Renal pelvis (tissue), 12 donors: ENCODE measurements around the gene RAB8B. TPM values are rescaled to one million over a fixed set of nuclear protein-coding genes. Genes with fewer than 3 reads are reported as not detected.

Experiments used
- DNase-seq: peaks from one replicate; pipeline ENCODE4 v3.0.0-alpha.2; 2013
- long read RNA-seq, 16 experiments: transcript quantifications; one replicate each; lab custom pipeline, GENCODE V29; 2026
- polyA plus RNA-seq, 3 donors: library from polyadenylated mRNA; unstranded; fragments of 120-200 nt; gene quantifications; one replicate each; pipeline ENCODE4 v1.2.1, GENCODE V29; 2013; ENCODE audit not compliant: insufficient read length in 3 of 3

Gene RAB8B
- 10 to 100 TPM; 24.8 to 31.6 (median 29.3) TPM for polyA plus RNA-seq
- long read RNA-seq, donor 1, full-length matches to known transcripts = 4 of 4 reads
- long read RNA-seq, donor 1, partial matches to known transcripts = 0 of 4 reads
- long read RNA-seq, donor 1, other reads (novel, unspliced or antisense) = 0 of 4 reads
- long read RNA-seq, donor 2, full-length matches to known transcripts = 4 of 4 reads
- long read RNA-seq, donor 2, partial matches to known transcripts = 0 of 4 reads
- long read RNA-seq, donor 2, other reads (novel, unspliced or antisense) = 0 of 4 reads
- long read RNA-seq, donor 3, full-length matches to known transcripts = 9 of 9 reads
- long read RNA-seq, donor 3, partial matches to known transcripts = 0 of 9 reads
- long read RNA-seq, donor 3, other reads (novel, unspliced or antisense) = 0 of 9 reads
- long read RNA-seq, donor 4, full-length matches to known transcripts = 4 of 4 reads
- long read RNA-seq, donor 4, partial matches to known transcripts = 0 of 4 reads
- long read RNA-seq, donor 4, other reads (novel, unspliced or antisense) = 0 of 4 reads
- long read RNA-seq, donor 5, full-length matches to known transcripts = 3 of 3 reads
- long read RNA-seq, donor 5, partial matches to known transcripts = 0 of 3 reads
- long read RNA-seq, donor 5, other reads (novel, unspliced or antisense) = 0 of 3 reads
- long read RNA-seq, donor 6, full-length matches to known transcripts = 7 of 7 reads
- long read RNA-seq, donor 6, partial matches to known transcripts = 0 of 7 reads
- long read RNA-seq, donor 6, other reads (novel, unspliced or antisense) = 0 of 7 reads
- long read RNA-seq, donor 7, full-length matches to known transcripts = 11 of 11 reads
- long read RNA-seq, donor 7, partial matches to known transcripts = 0 of 11 reads
- long read RNA-seq, donor 7, other reads (novel, unspliced or antisense) = 0 of 11 reads
- long read RNA-seq, donor 8, full-length matches to known transcripts = 8 of 8 reads
- long read RNA-seq, donor 8, partial matches to known transcripts = 0 of 8 reads
- long read RNA-seq, donor 8, other reads (novel, unspliced or antisense) = 0 of 8 reads
- long read RNA-seq, donor 9, full-length matches to known transcripts = 9 of 9 reads
- long read RNA-seq, donor 9, partial matches to known transcripts = 0 of 9 reads
- long read RNA-seq, donor 9, other reads (novel, unspliced or antisense) = 0 of 9 reads
- long read RNA-seq, donor 10, full-length matches to known transcripts = 11 of 11 reads
- long read RNA-seq, donor 10, partial matches to known transcripts = 0 of 11 reads
- long read RNA-seq, donor 10, other reads (novel, unspliced or antisense) = 0 of 11 reads
- long read RNA-seq, donor 11, full-length matches to known transcripts = 7 of 7 reads
- long read RNA-seq, donor 11, partial matches to known transcripts = 0 of 7 reads
- long read RNA-seq, donor 11, other reads (novel, unspliced or antisense) = 0 of 7 reads
- long read RNA-seq, donor 12, full-length matches to known transcripts = 11 of 11 reads
- long read RNA-seq, donor 12, partial matches to known transcripts = 0 of 11 reads
- long read RNA-seq, donor 12, other reads (novel, unspliced or antisense) = 0 of 11 reads
- long read RNA-seq, donor 13, full-length matches to known transcripts = 3 of 3 reads
- long read RNA-seq, donor 13, partial matches to known transcripts = 0 of 3 reads
- long read RNA-seq, donor 13, other reads (novel, unspliced or antisense) = 0 of 3 reads
- long read RNA-seq, donor 14 = 0 reads
- long read RNA-seq, donor 15 = 0 reads
- long read RNA-seq, donor 16, full-length matches to known transcripts = 10 of 10 reads
- long read RNA-seq, donor 16, partial matches to known transcripts = 0 of 10 reads
- long read RNA-seq, donor 16, other reads (novel, unspliced or antisense) = 0 of 10 reads

DNA sequence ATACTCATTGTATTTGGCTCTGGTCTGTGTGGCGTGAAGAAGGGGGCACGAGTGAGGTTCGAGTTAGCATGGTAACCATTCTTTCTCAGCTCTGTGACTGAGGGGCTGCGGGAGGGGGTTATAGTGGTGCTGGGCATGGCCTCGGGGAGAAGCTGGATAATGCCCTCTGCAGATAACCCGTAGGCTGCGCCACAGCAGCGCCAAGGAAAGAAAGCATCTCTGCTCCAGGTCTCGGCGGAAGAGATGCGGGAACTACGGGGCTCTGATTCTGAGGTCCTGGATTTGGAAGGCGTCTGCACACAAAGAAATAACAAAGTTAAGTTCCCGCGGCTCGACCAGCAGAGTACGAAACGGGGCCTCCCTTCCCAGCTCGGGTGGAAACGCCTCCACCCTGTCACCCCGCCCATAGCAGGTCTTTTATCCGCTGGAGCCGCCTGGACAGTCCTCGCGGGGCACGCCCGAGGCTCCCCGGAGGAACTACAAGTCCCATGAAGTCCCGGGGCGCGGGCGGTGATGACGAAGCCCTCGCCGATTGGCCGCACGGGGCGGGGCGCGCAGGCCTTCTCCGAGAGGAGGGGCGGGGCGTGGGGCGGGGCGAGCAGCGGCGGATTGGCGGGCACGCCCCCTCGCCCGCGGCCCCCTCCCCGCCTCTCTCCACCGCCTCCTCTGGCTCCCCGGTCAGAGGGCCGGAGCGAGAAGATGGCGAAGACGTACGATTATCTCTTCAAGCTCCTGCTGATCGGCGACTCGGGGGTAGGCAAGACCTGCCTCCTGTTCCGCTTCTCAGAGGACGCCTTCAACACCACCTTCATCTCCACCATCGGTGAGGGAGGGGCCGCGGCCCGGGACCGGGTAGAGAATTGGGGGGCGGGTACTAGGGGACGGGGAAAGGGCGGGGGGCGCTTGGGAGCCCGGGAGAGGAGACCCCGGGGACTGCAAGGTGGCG is at the start of gene RAB8B:
TSS of gene RAB8B (plus strand) at position 681 of the 946 bp plus-strand sequence. CDS start at position 700, 19 bp downstream.
- DNase-seq = peak; percentile 96

DNA sequence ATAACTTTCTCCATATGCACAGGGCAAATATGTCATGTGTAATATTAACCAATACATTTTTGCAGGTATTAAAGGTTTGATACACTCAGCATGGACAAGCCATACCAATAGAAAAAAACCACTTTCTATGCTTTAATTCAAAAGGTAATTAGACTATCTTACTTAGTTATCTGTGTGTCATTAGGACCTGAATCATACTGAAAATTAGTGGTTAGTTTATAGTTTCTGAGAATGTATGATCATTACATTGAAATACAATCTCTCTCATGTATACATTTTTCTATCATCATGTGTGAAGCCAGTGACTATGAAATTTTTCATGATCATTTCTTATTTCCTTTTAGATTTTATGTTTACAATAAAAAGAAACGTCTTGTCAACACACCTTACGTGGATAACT is 48.5 kb upstream of the RAB8B start:
- DNase-seq = no peak

DNA sequence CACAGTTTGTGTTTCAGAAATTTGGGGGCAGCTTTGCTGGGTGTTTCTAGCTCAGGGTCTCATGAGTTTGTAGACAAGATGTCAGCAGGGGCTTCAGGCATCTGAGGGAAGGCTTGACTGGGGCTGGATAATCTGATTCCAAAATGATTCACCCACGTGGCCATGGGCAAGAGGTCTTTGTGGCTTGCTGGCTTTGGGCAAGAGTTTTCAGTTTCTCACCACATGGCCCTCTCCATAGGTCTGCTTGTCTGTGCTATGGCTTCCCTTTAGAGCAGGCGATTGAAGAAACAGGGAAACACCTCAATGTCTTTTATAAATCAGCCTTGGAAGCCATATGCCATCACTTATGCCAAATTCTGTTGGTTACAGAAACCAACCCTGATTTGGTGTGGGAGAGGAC is 44.0 kb upstream of the RAB8B start:
- no peak for DNase-seq

DNA sequence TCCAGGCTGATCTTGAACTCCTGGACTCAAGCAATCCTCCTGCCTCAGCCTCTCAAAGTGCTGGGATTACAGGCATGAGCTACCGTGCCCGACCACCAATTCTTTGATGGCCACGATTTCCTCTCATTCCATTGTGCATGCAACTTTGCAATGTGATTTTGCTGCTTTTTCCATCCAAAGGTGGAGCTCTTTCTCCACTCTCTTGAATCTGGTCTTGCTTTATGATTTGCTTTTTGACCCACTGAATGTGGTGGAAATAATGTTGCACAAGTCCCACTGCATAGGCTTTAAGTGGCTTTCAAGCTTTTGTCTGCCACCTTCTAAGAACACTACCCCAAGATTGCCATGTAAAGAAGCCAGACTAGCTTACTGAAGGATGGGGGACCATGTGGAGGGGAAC is 42.7 kb upstream of the RAB8B start:
- DNase-seq = no peak

DNA sequence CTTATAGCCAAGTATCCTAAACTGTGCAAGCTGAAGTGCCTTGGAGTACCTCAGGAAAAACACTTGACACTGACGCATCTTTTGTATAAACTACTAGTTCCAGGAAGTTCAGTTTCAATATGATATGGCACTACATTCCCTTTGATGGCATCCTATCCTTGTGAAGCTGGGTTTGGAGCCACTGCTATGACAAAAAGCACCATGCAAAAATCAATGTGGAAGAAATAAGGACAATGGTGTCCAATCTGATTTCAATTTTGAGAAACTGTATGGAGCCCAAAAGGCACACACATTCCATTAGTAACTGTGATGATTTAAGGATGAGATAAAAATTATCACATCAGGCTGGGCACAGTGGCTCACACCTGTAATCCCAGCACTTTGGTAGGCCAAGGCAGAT is 37.7 kb upstream of the RAB8B start:
- no peak for DNase-seq

DNA sequence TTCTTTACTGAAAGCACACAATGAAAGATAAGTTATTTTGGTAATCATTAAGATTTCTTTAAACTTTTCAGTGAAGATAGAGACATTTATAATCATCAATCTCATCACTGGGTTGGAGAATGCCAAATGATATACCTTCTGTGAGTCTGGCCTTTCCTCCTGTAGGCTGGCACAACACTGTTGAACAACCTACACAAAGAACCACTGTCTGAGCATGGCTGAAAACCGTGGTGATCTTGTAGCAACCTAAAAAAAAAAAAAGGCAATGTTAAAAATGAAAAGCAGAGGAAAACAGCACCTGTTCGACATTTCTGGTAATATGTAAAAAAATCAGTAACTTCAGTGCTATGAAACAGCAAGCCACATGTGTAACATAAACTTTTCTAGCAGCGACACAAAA is 33.9 kb upstream of the RAB8B start:
- DNase-seq = no peak

DNA sequence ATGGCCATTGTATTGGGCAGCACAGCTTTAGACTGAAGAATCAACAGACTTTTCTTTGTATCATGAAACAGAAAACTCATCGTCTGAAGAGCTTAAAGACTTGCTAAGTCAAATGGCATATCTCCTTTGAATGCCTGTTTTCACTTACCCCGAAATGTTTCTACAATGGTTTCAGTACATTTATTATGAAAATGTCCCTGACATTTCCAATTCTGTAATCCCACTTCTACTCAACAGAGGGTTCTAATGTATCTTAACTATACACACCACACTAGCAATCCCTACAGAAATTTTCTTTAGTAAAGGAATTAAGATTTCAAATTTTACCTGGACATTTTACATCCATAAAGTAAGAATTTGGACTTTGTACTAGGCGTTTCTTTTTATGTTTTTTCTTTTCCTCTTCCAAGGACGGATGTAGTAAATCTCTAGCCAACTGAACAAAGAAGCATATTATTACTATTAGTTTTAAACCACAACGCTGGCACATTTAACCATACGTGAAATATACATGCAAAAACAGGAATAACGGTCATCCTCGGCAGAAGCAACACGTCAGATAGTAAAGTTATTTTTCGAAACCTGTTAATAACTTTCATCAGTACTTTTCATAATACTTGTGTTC is 33.2 kb upstream of the RAB8B start:
- no peak for DNase-seq

DNA sequence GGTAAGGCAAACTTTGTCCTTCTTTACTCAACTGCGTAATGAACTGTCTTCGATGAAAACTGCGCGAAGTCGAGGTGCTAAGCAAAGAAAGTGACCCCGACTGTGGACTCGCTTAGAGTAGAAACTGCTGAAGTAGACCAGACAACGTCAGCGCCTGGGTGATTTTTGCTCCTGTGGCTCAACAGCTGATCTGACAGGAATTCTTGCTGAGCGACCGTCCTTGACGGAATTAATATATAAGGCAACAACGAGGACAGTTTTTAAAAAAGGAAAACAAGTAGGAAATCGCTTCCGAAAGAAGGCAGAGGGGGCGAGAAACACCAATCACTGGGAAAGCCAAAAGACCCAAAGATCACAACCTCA is 32.7 kb upstream of the RAB8B start:
- peak; percentile 61 for DNase-seq

DNA sequence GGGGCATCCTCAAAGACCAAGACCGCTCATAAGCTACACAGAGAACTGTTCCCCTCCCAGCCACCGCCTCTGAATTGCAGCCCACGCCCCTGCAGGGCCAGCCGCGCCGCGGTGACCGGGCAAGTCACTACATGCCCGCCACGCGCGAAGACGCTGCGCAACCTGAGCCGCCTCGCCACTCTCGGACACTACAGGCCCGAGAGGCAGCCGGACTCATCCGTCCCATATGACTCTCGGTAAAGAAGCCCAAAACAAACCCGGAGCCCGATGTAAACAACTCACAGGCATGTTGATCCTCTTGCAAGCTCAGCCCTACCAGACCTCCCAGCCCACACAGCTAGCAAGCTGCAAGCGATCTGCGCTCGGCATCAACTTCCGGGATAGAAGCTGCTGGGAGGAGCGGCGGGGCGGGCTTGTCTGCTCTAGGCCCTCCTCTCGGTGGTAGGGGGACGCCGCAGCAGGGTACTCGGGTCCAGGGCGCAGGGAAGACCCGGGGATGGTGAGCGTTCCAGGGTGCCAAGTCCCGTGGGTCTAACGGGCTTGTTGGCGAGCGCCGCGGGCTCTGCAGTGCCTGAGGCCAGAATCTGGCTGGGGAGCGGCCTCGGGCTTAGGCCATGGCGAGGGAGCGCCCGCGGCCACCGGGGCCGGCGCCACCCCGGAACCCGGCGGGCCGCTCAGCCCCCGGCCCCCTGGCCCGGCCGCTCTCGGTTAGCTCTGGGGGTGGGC is 32.1 kb upstream of the RAB8B start, which contains the start of gene RPS27L:
TSS of gene RPS27L (minus strand) at position 360 of the 726 bp plus-strand sequence. CDS start at position 288, 72 bp downstream.
- DNase-seq = peak; percentile 94

DNA sequence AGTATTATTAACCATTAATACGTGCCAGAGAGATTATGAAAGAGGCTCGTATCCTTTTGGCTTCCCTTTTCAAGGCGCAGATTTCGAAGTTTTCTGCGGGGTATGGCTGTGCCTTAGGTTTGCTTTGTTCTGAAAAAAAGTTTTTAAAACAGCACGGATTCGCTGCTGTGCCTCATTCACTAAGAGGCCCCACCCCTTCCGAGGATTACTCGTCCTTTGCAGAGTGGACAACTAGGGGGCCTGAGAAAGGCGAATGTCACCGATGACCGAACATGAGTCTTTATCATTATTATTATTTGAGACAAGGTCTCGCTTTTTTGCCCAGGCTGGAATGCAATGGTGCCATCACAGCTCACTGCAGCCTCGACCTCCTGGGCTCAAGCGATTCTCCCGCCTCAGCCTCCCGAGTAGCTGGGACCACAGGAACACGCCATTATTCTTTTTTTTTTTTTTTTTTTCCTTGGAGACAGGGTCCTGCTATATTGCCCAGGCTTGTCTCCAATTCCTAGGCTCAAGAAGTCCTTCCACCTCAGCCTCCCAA is 31.4 kb upstream of the RAB8B start:
- DNase-seq = peak; percentile 84

DNA sequence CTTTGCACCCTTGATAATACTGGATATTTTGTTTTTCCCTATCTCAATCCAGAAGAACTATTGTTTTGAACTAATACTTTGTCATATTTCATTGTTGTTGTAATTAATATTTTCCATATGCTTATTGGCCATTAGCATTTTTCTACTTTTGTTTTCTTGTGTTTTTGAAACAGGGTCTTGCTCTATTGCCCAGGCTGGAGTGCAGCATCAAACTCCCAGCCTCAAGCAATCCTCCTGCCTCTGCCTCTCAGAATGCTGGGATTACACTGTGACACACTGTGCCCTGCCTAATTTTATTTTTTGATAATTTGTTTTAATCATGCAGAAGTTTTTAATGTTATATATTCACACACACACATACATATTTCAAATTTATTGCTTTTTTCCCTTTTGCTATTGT is 28.8 kb upstream of the RAB8B start:
- no peak for DNase-seq

DNA sequence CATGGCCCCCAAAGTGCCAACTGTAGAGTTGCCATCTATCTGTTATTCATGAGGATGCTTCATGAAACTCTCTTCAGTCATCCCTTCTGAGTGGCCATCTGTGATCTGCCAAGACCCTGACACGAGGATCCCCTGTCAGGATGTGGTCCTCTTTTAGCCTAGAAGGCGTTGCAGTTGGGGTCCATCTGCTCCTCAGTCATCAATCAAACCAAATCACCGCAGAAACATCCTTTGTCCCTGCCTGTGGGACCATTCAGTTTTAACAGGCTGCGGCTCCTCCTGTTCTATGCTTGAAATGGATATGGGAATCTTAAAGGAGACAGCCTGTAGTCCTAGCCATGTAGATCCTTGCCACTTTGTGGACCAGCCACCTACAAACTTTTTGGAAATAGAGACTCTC is 26.2 kb upstream of the RAB8B start:
- DNase-seq = no peak

DNA sequence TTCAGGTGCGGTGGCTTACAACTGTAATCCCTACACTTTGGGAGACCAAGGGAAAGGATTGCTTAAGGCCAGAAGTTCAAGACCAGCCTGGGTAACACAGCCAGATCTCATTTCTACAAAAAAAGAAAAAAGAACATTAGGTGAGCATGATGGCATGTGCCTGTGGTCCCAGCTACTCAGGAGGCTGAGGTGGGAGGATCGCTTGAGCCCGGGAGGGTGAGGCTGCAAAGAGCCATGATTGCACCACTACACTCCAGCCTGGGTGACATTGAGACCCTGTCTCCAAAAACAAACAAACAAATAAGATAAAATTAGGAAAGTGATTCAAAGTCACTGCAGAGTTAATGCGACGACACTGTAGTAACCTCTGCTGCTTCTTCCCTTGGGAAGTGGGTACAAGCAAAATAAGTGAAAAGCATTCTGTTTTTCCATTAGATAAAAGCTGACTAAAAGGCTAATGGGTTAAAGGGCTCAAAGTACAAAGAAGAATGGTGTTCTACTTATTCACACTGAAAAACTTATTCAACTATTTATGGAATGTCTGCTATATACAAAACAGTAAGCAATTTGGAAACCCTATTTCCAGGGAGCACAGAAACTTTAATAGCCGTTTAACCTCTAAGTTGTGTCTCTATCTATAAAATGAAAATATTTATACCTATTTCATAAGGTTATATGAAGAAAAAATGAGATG is 24.1 kb upstream of the RAB8B start:
- DNase-seq = no peak

DNA sequence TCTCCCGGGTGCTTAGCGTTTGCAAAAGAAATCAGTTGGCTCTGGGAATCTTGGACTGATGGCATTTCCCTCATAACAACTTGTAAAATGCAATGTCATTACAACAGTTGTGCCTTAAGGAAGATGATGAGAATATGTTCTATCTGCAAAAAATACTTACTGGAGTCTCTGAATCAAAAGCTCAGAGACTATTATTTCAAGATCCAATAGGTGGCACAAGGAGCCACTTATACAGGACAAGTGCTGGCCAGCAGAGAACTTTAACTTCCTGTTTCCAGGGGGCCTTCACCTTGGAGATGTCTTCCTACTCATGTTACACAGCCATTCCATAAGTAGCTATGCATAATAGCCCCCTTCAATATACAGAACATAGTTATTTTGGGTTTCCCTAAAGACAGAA is 23.2 kb upstream of the RAB8B start:
- DNase-seq = no peak

DNA sequence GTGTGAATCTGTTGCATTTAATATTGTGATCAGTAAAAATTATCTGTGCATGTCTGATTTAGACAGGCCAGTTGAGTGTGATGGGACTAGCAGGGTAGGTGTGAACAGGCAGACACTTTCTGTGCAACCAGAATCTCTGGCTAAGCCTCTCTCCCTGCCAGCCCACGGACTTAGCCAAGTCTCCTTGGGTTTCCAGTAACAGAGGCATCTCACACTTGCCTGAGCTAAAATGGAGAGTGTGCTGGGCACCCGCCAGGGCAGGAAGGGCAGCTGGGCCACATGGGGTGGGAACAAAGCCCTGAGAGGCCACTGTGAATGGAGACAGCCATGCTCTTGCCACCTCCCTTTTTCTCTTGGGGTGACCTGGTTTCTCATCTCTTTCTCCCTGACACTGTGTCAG is 19.6 kb upstream of the RAB8B start:
- DNase-seq = no peak

DNA sequence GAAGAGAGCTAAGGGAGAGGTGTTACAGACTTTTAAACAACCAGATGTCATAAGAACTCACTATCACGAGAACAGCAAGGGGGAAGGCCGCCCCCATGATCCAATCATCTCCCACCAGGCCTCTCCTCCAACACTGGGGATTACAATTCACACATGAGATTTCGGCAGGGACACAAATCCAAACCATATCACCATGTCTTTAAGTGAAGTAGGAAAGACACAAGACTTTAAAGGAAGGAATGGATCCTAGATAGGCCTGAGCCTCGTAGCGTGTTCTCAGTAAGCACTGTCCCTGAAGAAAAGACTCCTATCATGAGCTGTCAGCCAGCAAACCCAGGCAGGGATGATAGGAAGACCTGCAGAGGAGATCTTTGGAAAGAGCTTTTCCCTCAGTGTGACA is 17.0 kb upstream of the RAB8B start:
- DNase-seq = no peak

DNA sequence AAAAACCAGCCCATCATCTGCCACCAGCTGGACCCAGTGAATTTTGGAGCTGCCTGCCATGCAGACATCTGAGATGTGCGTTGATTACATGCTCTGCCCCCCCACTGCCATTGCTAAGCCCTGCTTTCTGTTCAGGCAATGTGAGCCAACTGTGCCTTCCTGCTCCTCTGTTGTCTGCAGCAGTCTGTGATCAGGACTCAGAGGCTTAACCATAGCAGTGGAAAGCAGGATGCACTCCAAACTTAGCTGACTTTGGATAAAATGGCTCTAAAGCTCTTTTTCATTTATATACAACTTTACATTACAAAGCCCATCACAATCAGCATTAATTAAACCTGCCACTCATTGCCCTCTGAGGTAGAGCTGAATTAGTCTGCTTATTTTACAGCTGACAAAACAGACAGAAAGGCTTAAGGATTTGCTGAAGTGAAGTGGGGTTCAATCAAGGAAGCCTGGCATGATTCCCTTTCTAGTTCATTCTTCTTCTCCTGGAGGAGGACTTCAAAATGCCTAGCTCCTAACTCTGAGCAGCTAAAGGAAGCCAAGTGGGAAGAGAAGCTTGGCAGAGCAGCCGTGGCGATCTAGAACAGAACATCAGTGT is 16.5 kb upstream of the RAB8B start:
- no peak for DNase-seq
